Endothelial cell of umbilical vein (primary cell): ENCODE measurements around the gene UBR4. TPM values are rescaled to one million over a fixed set of nuclear protein-coding genes. Genes with fewer than 3 reads are reported as not detected.

ENCODE experiments used
- BruUV-seq: library from RNA; stranded (reverse); fragments of 400-500 nt; replicated peaks from 2 replicates; lab custom pipeline; 2021; lab: Mats Ljungman, UMichigan
- CTCF ChIA-PET: fragments of 300-600, 350-600 bp; sonication (Branson Sonifier 250); formaldehyde crosslinking; loops from one replicate; lab custom pipeline; 2021; ENCODE audit warnings: antibody characterized with exemption, inconsistent platforms; lab: Charles Lee
- POLR2A ChIA-PET: fragments of 300-600, 350-600 bp; sonication (Branson Sonifier 250); formaldehyde crosslinking; loops from one replicate; lab custom pipeline; 2021; ENCODE audit warnings: antibody characterized with exemption, inconsistent platforms; lab: Charles Lee
- DNase-seq: peaks from one replicate; pipeline ENCODE4 v3.0.0-alpha.2; 2011; ENCODE audit warnings: low read depth, low spot score
- FAIRE-seq: peaks from 2 replicates; lab custom pipeline; 2011; peaks lifted over from hg19 to GRCh38; lab: Jason Lieb, UNC
- H2AFZ ChIP-seq: 2 replicates; pipeline ENCODE4 v1.6.0; 2012; ENCODE audit warnings: low read depth, low read length, control low read depth, inconsistent platforms
- H3K27ac ChIP-seq: 2 replicates; pipeline ENCODE4 v1.5.1; 2011; ENCODE audit warnings: low read depth, mild to moderate bottlenecking, control low read depth, low read length, moderate library complexity; ENCODE audit not compliant: insufficient read depth
- H3K27me3 ChIP-seq, 2 experiments: 2 replicates each; pipeline versions ENCODE4 v1.6.0 to v1.6.1; 2011; ENCODE audit warnings: low read length in 2 of 2, mixed read lengths in 1 of 2; ENCODE audit not compliant: control insufficient read depth in 2 of 2, insufficient read depth in 2 of 2
- H3K36me3 ChIP-seq, 2 experiments: 2 replicates in 1 of 2; 3 replicates in 1 of 2; pipeline ENCODE4 v1.5.1; 2011; ENCODE audit warnings: low read length in 2 of 2, mild to moderate bottlenecking in 1 of 2, moderate library complexity in 1 of 2; ENCODE audit not compliant: control insufficient read depth in 2 of 2, insufficient read depth in 2 of 2; ENCODE audit errors: extremely low read depth in 1 of 2
- H3K4me1 ChIP-seq: 3 replicates; pipeline ENCODE4 v1.5.1; 2011; ENCODE audit warnings: mild to moderate bottlenecking, low read length; ENCODE audit not compliant: control insufficient read depth, insufficient read depth; ENCODE audit errors: extremely low read depth
- H3K4me2 ChIP-seq: 2 replicates; pipeline ENCODE4 v1.6.1; 2011; ENCODE audit warnings: low read length, control low read depth, mixed read lengths; ENCODE audit not compliant: insufficient read depth
- H3K4me3 ChIP-seq, 3 experiments: fragments of 200-600 bp in 1 of 3; sonication (generic), shearing (Covaris generic) in 1 of 3; replicated peaks in 1 of 3; 2 replicates each; pipeline ENCODE4 v1.5.1; 2011 to 2016; ENCODE audit warnings: control low read depth in 3 of 3, low read length in 3 of 3, mild to moderate bottlenecking in 2 of 3, inconsistent platforms in 1 of 3, low read depth in 1 of 3, moderate library complexity in 1 of 3; ENCODE audit not compliant: insufficient read depth in 1 of 3
- H3K79me2 ChIP-seq: 2 replicates; pipeline ENCODE4 v1.6.0; 2012; ENCODE audit warnings: low read length, inconsistent platforms; ENCODE audit not compliant: control insufficient read depth, insufficient read depth
- H3K9ac ChIP-seq: replicated peaks from 2 replicates; pipeline ENCODE3; 2011; ENCODE audit warnings: low read length, control low read depth; ENCODE audit not compliant: insufficient read depth; ENCODE audit errors: extremely low read depth
- H3K9me1 ChIP-seq: replicated peaks from 3 replicates; pipeline ENCODE4 v1.6.0; 2011; ENCODE audit warnings: mild to moderate bottlenecking, low read length; ENCODE audit not compliant: control insufficient read depth, insufficient read depth; ENCODE audit errors: extremely low read depth
- H3K9me3 ChIP-seq: replicated peaks from 2 replicates; pipeline ENCODE4 v1.5.1; 2012; ENCODE audit warnings: low read length, inconsistent platforms; ENCODE audit not compliant: control insufficient read depth, insufficient read depth
- H4K20me1 ChIP-seq: replicated peaks from 2 replicates; pipeline ENCODE3; 2011; ENCODE audit warnings: mild to moderate bottlenecking, low read length; ENCODE audit not compliant: control insufficient read depth, insufficient read depth; ENCODE audit errors: extremely low read depth
- CTCF ChIP-seq, 2 donors: IDR thresholded peaks; 1 replicate in 1 of 2; 2 replicates in 1 of 2; pipeline ENCODE4 v1.5.1; 2011; ENCODE audit warnings: low read length in 2 of 2, mild to moderate bottlenecking in 2 of 2, moderate library complexity in 2 of 2, control low read depth in 1 of 2, inconsistent platforms in 1 of 2, low read depth in 1 of 2; ENCODE audit not compliant: insufficient read depth in 1 of 2; ENCODE audit errors: extremely low read depth in 1 of 2
- EZH2 ChIP-seq: IDR thresholded peaks from 2 replicates; pipeline ENCODE4 v1.6.1; 2012; ENCODE audit warnings: borderline replicate concordance, low read depth, mild to moderate bottlenecking, moderate library complexity, low read length, inconsistent platforms; ENCODE audit not compliant: severe bottlenecking
- FOS ChIP-seq: IDR thresholded peaks from 2 replicates; pipeline ENCODE4 v1.6.1; 2011; ENCODE audit warnings: mild to moderate bottlenecking, low read length, moderate library complexity, borderline replicate concordance; ENCODE audit not compliant: insufficient read depth
- GATA2 ChIP-seq: IDR thresholded peaks from 2 replicates; pipeline ENCODE4 v1.7.0; 2011; ENCODE audit warnings: low read depth, mild to moderate bottlenecking, moderate library complexity, mixed read lengths, low read length; ENCODE audit not compliant: insufficient read length, insufficient read depth
- JUN ChIP-seq: IDR thresholded peaks from 2 replicates; pipeline ENCODE4 v1.6.1; 2011; ENCODE audit warnings: borderline replicate concordance, low read depth; ENCODE audit not compliant: insufficient read length, insufficient read depth
- MAX ChIP-seq: IDR thresholded peaks from 2 replicates; pipeline ENCODE4 v1.6.1; 2011; ENCODE audit not compliant: insufficient read depth, insufficient read length
- MYC ChIP-seq: IDR thresholded peaks from one replicate; pipeline ENCODE4 v1.6.1; 2011; ENCODE audit warnings: mild to moderate bottlenecking, low read depth, low read length
- POLR2A ChIP-seq: IDR thresholded peaks from 2 replicates; pipeline ENCODE4 v1.6.1; 2012; ENCODE audit warnings: low read depth, mild to moderate bottlenecking, control low read depth, low read length
- POLR2AphosphoS5 ChIP-seq: IDR thresholded peaks from 2 replicates; pipeline ENCODE4 v1.6.1; 2012; ENCODE audit warnings: low read depth, mild to moderate bottlenecking, control low read depth, low read length, moderate library complexity; ENCODE audit not compliant: insufficient read depth
- dilution Hi-C: fragments of 300-500 bp; cut with MboI; formaldehyde crosslinking; loops from one replicate; pipeline ENCODE4 v1.15.0; 2019; ENCODE audit warnings: low sequenced_read_pairs; ENCODE audit not compliant: extremely low pct_ligation_motif_present
- intact Hi-C: fragments of 100-400 bp; cut with micrococcal nuclease; formaldehyde crosslinking; loops from one replicate; pipeline ENCODE4 v1.10.0; 2022
- polyA plus RNA-seq, 4 experiments: library from polyadenylated mRNA; depleted of rRNA in 3 of 4; stranded (reverse) in 3 of 4; unstranded in 1 of 4; fragments of >200 nt; gene quantifications; 2 replicates each; pipeline versions ENCODE4 v1.2.1 to v1.2.3, GENCODE V29; 2011 to 2012; ENCODE audit warnings: missing spikeins in 1 of 4
- total RNA-seq: library from RNA; stranded (reverse); gene quantifications from 2 replicates; pipeline ENCODE4 v1.2.3, GENCODE V29; 2021

Gene UBR4
- total and polyA plus RNA-seq, 2 donors (not counting 3 experiments of a cell fraction or from before 2014, with no cell fraction given): 125 to 150 TPM

- POLR2A ChIA-PET: no interaction called here
- H3K4me1 ChIP-seq: no peaks in the 10 kb centered on the region
- H3K4me2 ChIP-seq: no peak overlapping the region
- peaks cover 38 to 48% of the 10 kb centered on the region in 2 experiments for H3K36me3 ChIP-seq
- no peaks in the 10 kb centered on the region for H3K9me1 ChIP-seq
- BruUV-seq: no TSS peak
- no peak overlapping the region for H3K9ac ChIP-seq
- H4K20me1 ChIP-seq: no peaks in the 10 kb centered on the region
- FAIRE-seq: no peak
- no peak overlapping the region for H3K27ac ChIP-seq
- DNase-seq: no peak
- intact Hi-C loops: no loop called here
- H2AFZ ChIP-seq: no peak overlapping the region
- no peaks in the 10 kb centered on the region for H3K79me2 ChIP-seq
- TF ChIP-seq FOS (no peak), EZH2 (no peak), GATA2 (no peak), MYC (no peak), MAX (no peak), POLR2AphosphoS5 (no peak), POLR2A (no peak), JUN (no peak), CTCF (IDR thresholded peaks at IDR 0.05; ENCODE audit: extremely low read depth in 1 of 2, insufficient read depth in 1 of 2, low read depth in 1 of 2, low read length in 2 of 2) (no peak)
- no peaks in the 10 kb centered on the region for H3K9me3 ChIP-seq
- no peak overlapping the region for H3K4me3 ChIP-seq
- CTCF ChIA-PET: interaction anchor here (0.6 to 1.2 kb wide), 4 partner anchors 16 to 233 kb away, joined by 3 to 4 read pairs (median 3); no protein-coding TSS in a partner anchor
- no peaks in the 10 kb centered on the region for H3K27me3 ChIP-seq
- dilution Hi-C loops: no loop called here
These were observed 69.6 kb downstream of the UBR4 start for GRCh38 chr1:19140465-19140864.
